ELF-1 (cell line): ENCODE measurements around the gene NAALADL2.

ENCODE experiments used
- DNase-seq: peaks from one replicate; pipeline ENCODE4 v3.0.0-alpha.2; 2016; ENCODE audit warnings: low read depth, low spot score

The NAALADL2 gene

GRCh38 chr3:174859114-174859735 lies at the start of gene NAALADL2:
Gene NAALADL2 (plus strand): TSS chr3:174859334.
- DNase-seq: no peak

GRCh38 chr3:174810254-174810653 lies 48.9 kb upstream of the NAALADL2 start:
- no peak for DNase-seq

DNA sequence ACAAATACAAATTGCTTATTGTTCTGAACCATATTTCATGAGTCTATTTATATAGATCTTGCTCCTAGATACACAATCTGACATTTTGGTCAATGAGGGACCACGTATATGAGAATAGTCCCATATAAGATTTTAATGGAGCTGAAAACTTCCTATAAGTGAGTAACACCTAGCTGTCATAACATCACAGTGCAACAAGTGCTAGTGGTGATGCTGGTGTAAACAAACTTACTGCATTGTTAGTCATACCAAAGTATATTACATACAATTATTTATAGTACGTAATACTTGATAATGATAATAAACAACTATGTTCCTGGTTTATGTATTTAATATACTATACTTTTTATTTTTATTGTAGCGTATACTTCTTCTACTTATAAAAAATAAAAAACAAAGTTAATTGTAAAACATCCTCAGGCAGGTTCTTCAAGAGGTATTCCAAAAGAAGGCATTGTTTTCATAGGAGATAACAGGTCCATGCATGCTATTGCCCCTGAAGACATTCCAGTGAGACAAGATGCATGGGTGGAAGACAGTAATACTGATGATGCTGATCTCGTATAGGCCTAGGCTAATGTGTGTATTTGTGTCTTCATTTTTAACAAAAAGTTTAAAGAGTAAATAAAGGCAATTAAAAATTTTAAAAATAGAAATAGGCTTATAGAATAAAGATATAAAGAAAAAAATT lies 46.8 kb upstream of the NAALADL2 start:
- DNase-seq: no peak

- no peak for DNase-seq
Observed at GRCh38 chr3:174815750-174816149, 43.4 kb upstream of the NAALADL2 start.

DNA sequence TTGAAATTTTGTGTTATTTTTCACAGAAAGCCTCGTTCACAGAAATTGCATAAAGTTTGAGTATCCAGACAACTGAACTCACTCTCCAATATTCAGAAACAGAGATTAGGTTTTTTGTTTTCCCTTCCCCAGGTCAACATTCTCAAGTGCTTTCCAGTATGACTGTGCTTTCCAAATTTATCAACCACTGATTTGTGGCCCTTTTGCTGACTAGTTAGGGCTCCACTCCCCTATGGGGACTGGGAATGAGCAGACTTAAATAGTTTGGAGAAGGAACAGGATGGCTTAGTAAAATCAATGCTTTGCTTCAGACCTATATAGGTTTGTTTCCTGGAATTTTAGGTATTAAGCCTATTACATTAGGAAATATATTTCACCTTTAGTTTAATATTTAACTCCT lies 38.2 kb upstream of the NAALADL2 start:
- DNase-seq: no peak

DNA sequence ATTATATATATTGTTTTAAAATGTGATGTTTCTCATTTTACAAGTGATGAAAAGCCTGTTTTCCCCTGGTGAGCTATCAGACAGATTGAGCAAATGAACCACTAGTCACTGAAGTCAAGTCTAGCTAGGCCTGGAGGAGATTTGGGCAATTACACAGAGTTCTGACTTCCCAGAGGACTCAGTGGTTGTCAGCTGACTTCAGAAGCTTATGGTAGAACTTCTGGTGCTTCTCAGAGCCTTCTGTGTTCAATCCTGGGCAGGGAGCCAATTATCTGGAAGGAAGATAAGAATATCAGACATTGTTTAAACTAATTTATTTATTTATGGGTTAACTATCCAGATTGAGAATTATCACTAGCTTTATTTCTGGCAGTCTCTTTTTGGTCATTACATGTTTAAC lies 37.7 kb upstream of the NAALADL2 start:
- no peak for DNase-seq

GRCh38 chr3:174822320-174822719 lies 36.8 kb upstream of the NAALADL2 start:
- DNase-seq: no peak

DNA sequence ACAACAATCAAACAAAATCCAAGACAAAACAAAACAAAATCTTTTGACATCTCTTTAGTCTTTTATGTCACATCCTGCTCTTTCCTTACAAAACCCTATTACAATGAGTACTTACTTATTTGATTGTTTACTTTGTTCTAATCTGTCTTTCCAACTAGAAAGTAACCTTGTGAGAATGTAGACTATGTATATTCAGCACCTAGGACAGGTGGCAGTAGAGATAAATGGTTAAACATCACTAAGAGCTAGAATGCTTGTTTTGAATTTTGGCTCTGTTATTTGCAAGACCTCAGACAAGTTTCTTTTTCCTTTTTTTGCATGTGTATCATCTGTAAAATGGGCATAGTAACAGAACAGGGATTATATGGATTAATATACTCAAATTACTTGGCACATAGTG lies 33.1 kb upstream of the NAALADL2 start:
- DNase-seq: no peak

DNA sequence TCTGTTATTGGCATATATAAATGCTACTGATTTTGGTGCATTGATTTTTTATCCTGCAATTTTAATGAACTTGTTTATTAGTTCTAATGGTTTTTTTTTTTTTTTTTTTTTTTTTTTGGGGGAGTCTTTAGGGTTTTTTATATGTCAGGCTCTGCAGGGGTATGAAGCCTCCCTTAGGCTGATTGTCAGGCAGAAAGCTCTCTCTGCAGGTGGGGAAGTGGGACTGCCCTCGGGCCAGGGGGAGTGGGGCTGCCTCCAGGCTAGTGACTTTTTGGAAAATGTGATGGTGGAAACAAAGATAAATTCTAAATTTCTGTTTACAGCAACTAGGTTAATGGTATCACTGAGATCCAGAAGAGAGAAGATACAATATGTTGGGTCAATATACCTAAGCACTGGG lies 14.4 kb upstream of the NAALADL2 start:
- no peak for DNase-seq

DNA sequence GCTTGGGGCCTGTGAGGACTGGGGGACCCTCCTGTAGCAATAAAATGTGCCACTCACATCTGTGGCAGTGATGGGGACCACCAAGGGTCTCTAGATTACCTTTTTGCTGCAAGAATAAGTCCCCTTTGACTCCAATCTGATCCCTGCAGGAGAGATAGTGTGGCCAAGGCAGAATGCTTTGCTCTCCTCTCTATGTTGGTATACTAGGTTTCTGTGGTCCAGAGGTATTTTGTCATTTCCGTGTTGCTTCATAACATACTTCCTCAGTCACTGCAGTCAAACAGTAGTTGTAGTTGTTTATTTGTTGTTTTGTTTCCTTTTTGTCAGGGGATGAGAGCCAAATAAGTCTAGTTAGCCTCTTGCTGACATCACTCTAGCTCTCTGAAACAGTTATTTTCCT lies 13.1 kb upstream of the NAALADL2 start:
- no peak for DNase-seq

- no peak for DNase-seq
Observed at GRCh38 chr3:174854987-174855386, 4.1 kb upstream of the NAALADL2 start.

GRCh38 chr3:174857301-174857700 lies 1.8 kb upstream of the NAALADL2 start:
- no peak for DNase-seq

DNA sequence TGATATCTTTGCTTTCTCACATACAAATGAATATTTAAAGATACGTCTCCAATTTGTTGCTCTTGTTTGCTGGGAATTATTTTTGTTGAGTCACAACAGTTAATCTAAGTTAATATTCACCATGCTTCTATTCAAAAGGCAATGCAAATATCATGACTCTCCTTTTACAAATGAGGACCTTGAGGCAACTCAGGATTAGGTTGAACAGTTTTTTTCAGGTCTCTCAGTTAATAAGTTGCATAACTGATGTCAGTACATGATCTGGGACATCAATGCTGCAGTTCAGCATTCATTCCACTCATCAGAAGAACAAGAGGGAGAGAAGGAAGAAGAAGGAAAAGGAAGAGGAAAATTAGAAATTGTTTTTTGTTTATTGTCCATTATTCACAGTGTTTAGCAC lies 781 bp upstream of the NAALADL2 start:
- DNase-seq: no peak

- DNase-seq: no peak
Observed at GRCh38 chr3:174859756-174860155, 622 bp downstream of the NAALADL2 start.

DNA sequence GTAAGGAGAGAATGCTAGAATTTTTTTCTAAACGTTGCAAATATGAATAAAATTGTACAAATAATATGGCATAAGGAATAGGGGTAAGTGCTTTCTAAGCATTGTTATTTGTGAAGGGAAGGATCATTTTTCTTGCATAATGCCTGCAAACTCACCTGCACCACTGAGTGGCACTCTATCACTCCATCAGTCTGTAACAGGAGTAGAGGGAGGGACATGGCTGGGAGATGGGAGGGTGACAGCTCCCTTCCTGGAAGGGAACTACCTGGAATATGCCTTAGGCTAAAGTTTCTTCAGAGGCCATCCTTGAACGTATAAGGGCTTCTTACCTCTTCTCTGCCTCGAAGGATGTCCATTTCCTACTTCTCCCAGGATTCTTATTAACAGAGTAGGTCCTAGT lies 3.0 kb downstream of the NAALADL2 start:
- DNase-seq: peak; percentile 63

DNA sequence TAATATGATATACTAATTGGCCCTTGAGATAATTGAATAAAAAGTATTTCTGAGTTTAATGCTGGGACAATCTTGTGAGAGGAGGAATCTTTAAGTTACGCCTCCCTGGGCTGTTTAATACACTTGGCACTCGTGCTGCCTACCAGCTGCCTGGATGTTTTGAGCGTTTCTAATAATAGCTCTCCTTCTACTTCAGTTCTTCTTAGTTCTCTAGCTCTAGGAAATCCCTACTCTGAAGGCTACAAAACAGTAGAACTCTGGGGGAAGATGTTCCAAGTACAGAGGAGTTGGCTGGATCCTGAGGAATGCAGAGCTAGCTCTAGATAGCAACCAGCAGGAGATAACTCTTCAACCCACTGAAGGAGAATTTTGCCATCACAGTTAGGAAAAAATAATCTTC lies 3.5 kb downstream of the NAALADL2 start:
- no peak for DNase-seq

GRCh38 chr3:174863488-174863887 lies 4.4 kb downstream of the NAALADL2 start:
- peak; percentile 51 for DNase-seq

GRCh38 chr3:174869448-174869847 lies 10.3 kb downstream of the NAALADL2 start:
- no peak for DNase-seq

DNA sequence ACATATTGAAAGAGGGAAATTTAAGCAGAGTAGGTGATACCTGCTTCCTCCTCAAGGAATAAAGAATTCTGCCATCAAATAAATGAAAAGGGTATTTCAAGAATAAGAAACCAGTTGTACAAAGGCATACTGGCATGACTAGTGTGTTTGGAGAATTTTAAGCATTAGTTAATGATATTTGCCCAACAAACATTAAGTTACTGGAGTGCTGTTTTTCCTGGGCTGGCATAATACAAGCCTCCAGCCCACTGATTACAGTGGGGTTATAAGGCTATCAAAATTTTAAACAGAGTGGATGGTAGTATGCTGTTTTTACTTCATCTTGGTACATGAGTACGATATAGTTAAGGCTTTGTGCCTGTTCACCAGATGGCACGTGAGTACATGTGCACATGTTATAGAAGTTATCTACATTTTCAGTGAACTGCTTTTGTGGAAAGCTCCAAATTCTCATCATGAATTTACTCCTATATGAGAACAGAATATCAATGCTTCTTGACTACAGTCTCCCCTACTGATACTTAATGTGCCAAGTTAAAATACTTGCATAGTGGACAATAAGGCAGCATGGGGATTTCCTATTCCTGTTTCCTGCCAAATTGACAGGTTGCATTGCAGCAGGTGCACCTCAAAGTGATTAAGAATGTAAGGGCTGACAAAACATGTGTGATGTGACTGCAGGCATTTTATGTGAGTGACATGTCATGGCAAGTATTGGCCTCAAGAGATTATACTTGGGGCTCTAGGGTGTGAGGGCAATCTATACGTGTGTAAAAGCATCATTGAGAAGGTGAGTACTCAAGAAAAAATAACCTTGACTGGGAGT lies 14.9 kb downstream of the NAALADL2 start:
- DNase-seq: no peak

DNA sequence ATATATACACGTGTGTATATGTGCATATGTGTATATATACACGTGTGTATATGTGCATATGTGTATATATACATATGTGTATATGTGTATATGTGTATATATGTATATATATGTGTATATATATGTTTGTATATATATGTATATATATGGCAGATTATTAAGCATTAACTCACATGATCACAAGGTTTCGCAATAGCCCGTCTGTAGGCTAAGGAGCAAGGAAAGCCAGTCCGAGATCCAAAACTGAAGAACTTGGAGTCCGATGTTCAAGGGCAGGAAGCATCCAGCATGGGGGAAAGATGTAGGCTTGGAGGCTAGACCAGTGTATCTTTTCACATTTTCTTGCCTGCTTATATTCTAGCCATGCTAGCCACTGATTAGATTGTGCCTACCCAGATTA lies 23.7 kb downstream of the NAALADL2 start:
- DNase-seq: no peak

- DNase-seq: no peak
Observed at GRCh38 chr3:174883881-174884675, 24.9 kb downstream of the NAALADL2 start.
